CD14-positive monocyte (primary cell): Measurements from ENCODE around the gene ACSM5. TPM values are rescaled to one million over a fixed set of nuclear protein-coding genes. Genes with fewer than 3 reads are reported as not detected.

Experiments
- DNase-seq, 3 donors: peaks; one replicate each; pipeline ENCODE4 v3.0.0-alpha.2; 2011 to 2022
- H2AFZ ChIP-seq: 2 replicates; pipeline ENCODE4 v1.6.0; 2012; ENCODE audit warnings: mild to moderate bottlenecking, low read depth, low read length, inconsistent platforms; ENCODE audit not compliant: insufficient read depth, poor library complexity, severe bottlenecking
- H3K27ac ChIP-seq, 2 donors: 1 replicate in 1 of 2; 2 replicates in 1 of 2; pipeline ENCODE4 v1.5.1; 2012 to 2013; ENCODE audit warnings: low read length in 2 of 2, control low read depth in 1 of 2, inconsistent platforms in 1 of 2, low read depth in 1 of 2, mild to moderate bottlenecking in 1 of 2
- H3K27me3 ChIP-seq, 2 donors: one replicate each; pipeline versions ENCODE4 v1.6.0 to v1.6.1; 2011 to 2013; ENCODE audit warnings: low read length in 2 of 2; ENCODE audit not compliant: control insufficient read depth in 2 of 2, insufficient read depth in 2 of 2
- H3K36me3 ChIP-seq, 2 donors: replicated peaks in 1 of 2; 1 replicate in 1 of 2; 2 replicates in 1 of 2; pipeline versions ENCODE4 v1.5.1 to v1.6.1; 2012 to 2013; ENCODE audit warnings: low read length in 2 of 2, control low read depth in 1 of 2, inconsistent platforms in 1 of 2, mild to moderate bottlenecking in 1 of 2; ENCODE audit not compliant: insufficient read depth in 2 of 2, control insufficient read depth in 1 of 2
- H3K4me1 ChIP-seq, 2 donors: 1 replicate in 1 of 2; 2 replicates in 1 of 2; pipeline versions ENCODE4 v1.5.1 to v1.6.1; 2012 to 2013; ENCODE audit warnings: low read length in 2 of 2, control low read depth in 1 of 2, inconsistent platforms in 1 of 2, mild to moderate bottlenecking in 1 of 2, moderate library complexity in 1 of 2; ENCODE audit not compliant: insufficient read depth in 2 of 2, control insufficient read depth in 1 of 2
- H3K4me2 ChIP-seq: replicated peaks from 2 replicates; pipeline ENCODE3; 2012; ENCODE audit warnings: low read length, moderate library complexity, mild to moderate bottlenecking; ENCODE audit not compliant: poor library complexity, severe bottlenecking; ENCODE audit errors: extremely low read depth
- H3K4me3 ChIP-seq, 3 experiments: fragments of 200-600 bp in 1 of 3; sonication (generic) in 1 of 3; replicated peaks in 1 of 3; 1 replicate in 2 of 3; 2 replicates in 1 of 3; pipeline ENCODE4 v1.5.1; 2011 to 2013; ENCODE audit warnings: low read length in 3 of 3, mild to moderate bottlenecking in 3 of 3, control low read depth in 2 of 3, low read depth in 2 of 3, inconsistent platforms in 1 of 3, moderate library complexity in 1 of 3
- H3K79me2 ChIP-seq: 2 replicates; pipeline ENCODE4 v1.6.0; 2012; ENCODE audit warnings: mild to moderate bottlenecking, control low read depth, inconsistent platforms, low read length, moderate library complexity; ENCODE audit not compliant: insufficient read depth
- H3K9ac ChIP-seq: 2 replicates; pipeline ENCODE4 v1.6.0; 2017; ENCODE audit warnings: low read length, mild to moderate bottlenecking; ENCODE audit not compliant: insufficient read depth, poor library complexity, severe bottlenecking
- H3K9me3 ChIP-seq, 2 donors: replicated peaks in 1 of 2; 1 replicate in 1 of 2; 2 replicates in 1 of 2; pipeline versions ENCODE4 v1.5.1 to v1.6.1; 2012 to 2013; ENCODE audit warnings: low read length in 2 of 2, control low read depth in 1 of 2; ENCODE audit not compliant: control insufficient read depth in 1 of 2, insufficient read depth in 1 of 2
- H4K20me1 ChIP-seq: 2 replicates; pipeline ENCODE4 v1.6.0; 2012; ENCODE audit warnings: mild to moderate bottlenecking, low read length, control low read depth, moderate library complexity; ENCODE audit not compliant: insufficient read depth
- H3K27ac Mint-ChIP-seq, 7 donors: one replicate each; pipeline ENCODE4 v1.8.0; 2020; ENCODE audit warnings: mild to moderate bottlenecking in 7 of 7, mixed read lengths in 7 of 7, moderate library complexity in 6 of 7, inconsistent platforms in 2 of 7
- H3K27me3 Mint-ChIP-seq, 3 donors: one replicate each; pipeline ENCODE4 v1.8.0; 2021 to 2022; ENCODE audit warnings: low read depth in 3 of 3, mild to moderate bottlenecking in 3 of 3, mixed read lengths in 3 of 3, moderate library complexity in 3 of 3, inconsistent platforms in 1 of 3
- H3K36me3 Mint-ChIP-seq, 2 donors: one replicate each; pipeline ENCODE4 v1.8.0; 2020; ENCODE audit warnings: mixed read lengths in 2 of 2, inconsistent platforms in 1 of 2, mild to moderate bottlenecking in 1 of 2
- H3K4me1 Mint-ChIP-seq: one replicate; pipeline ENCODE4 v1.8.0; 2020; ENCODE audit warnings: mild to moderate bottlenecking, mixed read lengths
- H3K4me3 Mint-ChIP-seq, 2 donors: one replicate each; pipeline ENCODE4 v1.8.0; 2020; ENCODE audit warnings: mild to moderate bottlenecking in 2 of 2, mixed read lengths in 2 of 2, moderate library complexity in 1 of 2
- H3K9me3 Mint-ChIP-seq, 7 donors: one replicate each; pipeline ENCODE4 v1.8.0; 2020 to 2022; ENCODE audit warnings: mixed read lengths in 7 of 7, mild to moderate bottlenecking in 6 of 7, moderate library complexity in 6 of 7, inconsistent platforms in 2 of 7
- WGBS: methylation state at CpG from one replicate; pipeline ENCODE4 v1.1.5; 2013; ENCODE audit warnings: missing lambda C conversion rate; ENCODE audit not compliant: insufficient coverage; 5-methylcytosine and 5-hydroxymethylcytosine counted together
- intact Hi-C, 2 donors: fragments of 100-400 bp; cut with micrococcal nuclease; formaldehyde crosslinking; loops; one replicate each; pipeline versions ENCODE4 v1.15.0 to v1.15.1; 2023
- polyA plus RNA-seq, 3 donors: library from polyadenylated mRNA; depleted of rRNA in 1 of 3; unstranded in 2 of 3; stranded (reverse) in 1 of 3; fragments of 300-500 nt in 2 of 3; fragments of >200 nt in 1 of 3; fragmentation: Illumina TruSeq in 2 of 3; gene quantifications; 1 replicate in 2 of 3; 2 replicates in 1 of 3; pipeline ENCODE4 v1.2.3, GENCODE V29; 2012 to 2021
- TF ChIP-seq, protein P1 (sequence below): fragments of 200-600 bp; IDR thresholded peaks from one replicate; pipeline ENCODE4 v1.8.0; 2022; ENCODE audit warnings: antibody characterized with exemption, mild to moderate bottlenecking

The ACSM5 gene
- polyA plus RNA-seq, 3 donors, result 0.05 to 0.33 (median 0.24) TPM

- no peak overlapping the region for H3K4me3 ChIP-seq
- Mint-ChIP-seq H3K4me3 (no peak overlapping the region), H3K9me3 (no peaks in the 10 kb centered on the region), H3K27me3 (peaks cover 9 to 19% (median 14%) of the 10 kb centered on the region in 3 donors), H3K27ac (no peak overlapping the region), H3K4me1 (no peaks in the 10 kb centered on the region), H3K36me3 (no peaks in the 10 kb centered on the region)
- H3K4me2 ChIP-seq, result no peak overlapping the region
- no peaks in the 10 kb centered on the region for H3K9me3 ChIP-seq
- H3K4me1 ChIP-seq, result no peaks in the 10 kb centered on the region
- no peaks in the 10 kb centered on the region for H3K36me3 ChIP-seq
- H3K27ac ChIP-seq, result no peak overlapping the region
- H4K20me1 ChIP-seq, result no peaks in the 10 kb centered on the region
- TF ChIP-seq, protein P1, sequence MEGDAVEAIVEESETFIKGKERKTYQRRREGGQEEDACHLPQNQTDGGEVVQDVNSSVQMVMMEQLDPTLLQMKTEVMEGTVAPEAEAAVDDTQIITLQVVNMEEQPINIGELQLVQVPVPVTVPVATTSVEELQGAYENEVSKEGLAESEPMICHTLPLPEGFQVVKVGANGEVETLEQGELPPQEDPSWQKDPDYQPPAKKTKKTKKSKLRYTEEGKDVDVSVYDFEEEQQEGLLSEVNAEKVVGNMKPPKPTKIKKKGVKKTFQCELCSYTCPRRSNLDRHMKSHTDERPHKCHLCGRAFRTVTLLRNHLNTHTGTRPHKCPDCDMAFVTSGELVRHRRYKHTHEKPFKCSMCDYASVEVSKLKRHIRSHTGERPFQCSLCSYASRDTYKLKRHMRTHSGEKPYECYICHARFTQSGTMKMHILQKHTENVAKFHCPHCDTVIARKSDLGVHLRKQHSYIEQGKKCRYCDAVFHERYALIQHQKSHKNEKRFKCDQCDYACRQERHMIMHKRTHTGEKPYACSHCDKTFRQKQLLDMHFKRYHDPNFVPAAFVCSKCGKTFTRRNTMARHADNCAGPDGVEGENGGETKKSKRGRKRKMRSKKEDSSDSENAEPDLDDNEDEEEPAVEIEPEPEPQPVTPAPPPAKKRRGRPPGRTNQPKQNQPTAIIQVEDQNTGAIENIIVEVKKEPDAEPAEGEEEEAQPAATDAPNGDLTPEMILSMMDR, result no peak
- H2AFZ ChIP-seq, result no peak overlapping the region
- DNase-seq, result no peak
- no peak overlapping the region for H3K9ac ChIP-seq
- intact Hi-C loops, result loop anchor here (10.0 kb wide), 1 partner anchor 484 kb away; no protein-coding TSS in a partner anchor
- no CpG with 5 or more reads among the region's 1 CpG for WGBS
- H3K27me3 ChIP-seq, result no peaks in the 10 kb centered on the region
- H3K79me2 ChIP-seq, result no peaks in the 10 kb centered on the region
Observed at GRCh38 chr16:20388854-20389253, 20.5 kb upstream of the ACSM5 start.

DNA sequence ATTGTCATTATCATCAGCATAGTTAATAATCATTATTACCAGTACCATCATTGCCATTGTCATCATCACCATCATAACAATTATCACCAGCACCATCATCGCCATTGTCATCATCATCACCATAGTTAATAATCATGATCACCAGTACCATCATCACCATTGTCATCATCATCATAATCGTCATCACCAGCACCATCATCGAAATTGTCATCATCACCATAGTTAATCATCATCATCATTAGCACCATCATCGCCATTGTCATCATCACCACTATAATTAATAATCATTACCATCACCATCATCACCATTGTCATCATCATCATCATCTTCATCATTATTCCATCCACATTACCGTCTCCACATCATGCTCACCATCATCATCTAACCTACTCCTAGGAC lies 18.3 kb upstream of the ACSM5 start:
- Histone ChIP-seq H4K20me1 (no peaks in the 10 kb centered on the region), H3K27ac (no peak overlapping the region), H3K4me3 (no peak overlapping the region), H2AFZ (no peak overlapping the region), H3K9ac (no peak overlapping the region), H3K27me3 (no peaks in the 10 kb centered on the region), H3K4me2 (no peak overlapping the region), H3K4me1 (no peaks in the 10 kb centered on the region), H3K36me3 (no peaks in the 10 kb centered on the region), H3K79me2 (no peaks in the 10 kb centered on the region), H3K9me3 (no peaks in the 10 kb centered on the region)
- Mint-ChIP-seq H3K27ac (no peak overlapping the region), H3K9me3 (no peaks in the 10 kb centered on the region), H3K27me3 (peaks cover 9 to 18% (median 14%) of the 10 kb centered on the region in 3 donors), H3K4me3 (no peak overlapping the region), H3K36me3 (no peaks in the 10 kb centered on the region), H3K4me1 (no peaks in the 10 kb centered on the region)
- intact Hi-C loops, result no loop called here
- DNase-seq, result no peak
- 93% methylated on average over 4 of the region's 5 CpGs for whole genome bisulfite sequencing
- TF ChIP-seq, protein P1, result no peak
